GM19468 (cell line): Measurements from ENCODE around the gene INCENP.
"Not testable (repeated sequence)": the region's sequence is repeated elsewhere in the genome, so short reads cannot be mapped to it uniquely, and the experiment has no call there.

Source experiments
- ATAC-seq: cut with Tn5 transposase; IDR thresholded peaks from one replicate; pipeline ENCODE4 v1.9.1; 2021; ENCODE audit warnings: mild to moderate bottlenecking, moderate library complexity, moderate number of reproducible peaks; ENCODE audit not compliant: unreplicated experiment; ENCODE audit errors: extremely low read depth

INCENP gene

DNA sequence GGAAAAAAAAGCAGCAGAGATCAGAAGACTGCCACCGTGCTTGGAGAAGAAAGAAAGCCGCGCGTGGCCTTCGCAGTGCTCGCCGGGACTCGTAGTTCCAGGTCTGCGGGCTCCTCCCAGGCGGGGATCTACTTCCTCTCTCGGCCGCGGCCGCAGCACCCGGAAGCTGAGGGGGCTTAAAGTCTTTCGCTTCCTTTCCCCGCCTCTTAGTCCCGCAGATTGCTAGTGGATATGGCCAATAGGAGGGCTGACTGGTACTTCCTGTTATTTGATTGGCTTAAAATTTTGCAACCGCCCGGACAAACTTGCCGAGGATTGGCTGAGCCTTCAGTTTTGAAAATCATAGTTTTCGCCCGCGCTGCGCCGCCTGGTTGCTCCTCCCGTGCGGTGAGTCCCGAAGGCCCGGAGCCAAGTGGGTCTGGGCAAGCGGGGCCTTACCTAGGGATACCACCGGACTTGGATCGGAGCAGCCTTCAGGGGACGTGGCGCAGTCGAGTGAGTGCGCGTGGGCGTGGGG, at the start of gene INCENP:
TSS of gene INCENP (plus strand) at position 343 of the 517 bp plus-strand sequence. CDS start 4,151 bp downstream, outside the sequence.
- ATAC-seq: peak; percentile 94

DNA sequence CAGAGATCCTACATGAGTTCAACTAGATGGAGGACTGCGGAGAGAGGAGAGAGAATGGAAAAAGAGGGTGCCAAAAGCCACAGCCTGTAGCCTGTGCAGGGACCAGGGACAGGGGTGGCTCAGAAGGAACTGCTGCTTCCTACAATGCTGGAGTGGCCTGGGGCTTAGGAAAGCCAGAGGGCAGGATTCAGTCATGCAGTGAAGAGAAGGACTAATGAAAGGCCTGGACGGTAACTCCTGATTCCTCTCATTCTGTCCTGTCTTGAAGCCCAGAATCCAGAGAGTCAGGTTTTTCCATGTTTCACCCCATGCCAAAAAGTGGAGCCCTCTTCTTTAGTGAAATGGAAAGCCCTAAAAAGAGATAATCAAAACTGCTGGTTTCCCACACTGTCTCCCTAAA, 48.4 kb upstream of the INCENP start:
- no peak for ATAC-seq

DNA sequence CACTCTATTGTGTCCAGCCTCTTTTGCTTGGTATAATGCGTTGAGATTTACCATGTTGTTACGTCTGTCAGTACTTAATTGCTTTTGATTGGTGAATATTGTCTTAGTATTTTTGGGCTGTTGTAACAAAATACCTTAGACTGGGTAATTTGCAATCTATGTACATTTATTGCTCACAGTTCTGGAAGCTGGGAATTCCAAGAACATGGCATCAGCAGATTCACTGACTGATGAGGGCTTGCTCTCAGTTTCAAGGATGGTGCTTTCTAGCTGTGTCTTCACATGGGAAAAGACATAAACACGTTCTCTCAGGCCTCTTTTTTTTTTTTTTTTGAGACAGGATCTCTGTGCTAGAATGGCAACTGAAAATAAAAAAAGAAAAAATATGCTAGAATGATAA, 46.7 kb upstream of the INCENP start:
- no peak for ATAC-seq

DNA sequence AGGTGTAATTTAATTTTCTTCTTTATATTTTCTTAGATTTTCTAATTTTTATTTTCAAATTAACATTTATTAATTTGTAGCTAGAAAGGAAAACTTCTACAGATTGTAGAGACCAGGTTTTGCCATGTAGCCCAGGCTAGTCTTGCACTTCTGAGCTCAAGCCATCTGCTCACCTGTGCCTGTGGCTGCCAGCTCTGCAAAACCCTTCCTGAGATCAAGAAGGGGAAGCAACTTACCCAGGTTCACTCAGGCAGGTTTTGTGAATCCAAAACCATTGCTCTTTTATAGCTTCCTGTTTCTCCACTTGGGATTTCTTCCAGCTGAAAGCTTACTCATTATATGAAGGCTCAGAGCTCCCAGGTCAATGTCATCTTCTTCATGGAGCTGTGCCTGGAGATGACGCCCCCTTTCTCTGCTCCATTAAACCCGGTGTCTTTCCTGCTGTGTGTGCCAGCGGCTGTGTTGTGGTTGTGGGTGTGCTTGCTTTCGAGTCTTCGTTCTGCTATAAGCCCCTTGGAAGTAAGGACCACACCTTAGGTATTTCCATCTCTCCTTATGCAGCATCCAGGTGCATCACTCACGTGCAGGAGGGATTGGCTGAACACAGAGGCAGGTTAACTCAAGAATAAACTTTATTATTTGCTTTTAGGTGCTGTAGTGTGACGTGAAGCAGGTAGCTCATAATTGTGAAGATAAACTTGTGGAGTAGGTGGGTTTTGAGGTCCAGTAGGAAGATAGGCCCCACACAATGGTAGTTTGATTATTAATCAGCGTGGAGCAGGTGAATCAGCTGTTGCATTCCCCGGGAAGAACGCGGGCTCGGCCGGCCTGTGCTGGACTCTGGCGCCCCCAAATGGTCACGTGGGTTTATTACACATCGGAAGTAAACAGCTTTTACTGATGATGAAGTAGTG, 42.2 kb upstream of the INCENP start:
- ATAC-seq: no peak

DNA sequence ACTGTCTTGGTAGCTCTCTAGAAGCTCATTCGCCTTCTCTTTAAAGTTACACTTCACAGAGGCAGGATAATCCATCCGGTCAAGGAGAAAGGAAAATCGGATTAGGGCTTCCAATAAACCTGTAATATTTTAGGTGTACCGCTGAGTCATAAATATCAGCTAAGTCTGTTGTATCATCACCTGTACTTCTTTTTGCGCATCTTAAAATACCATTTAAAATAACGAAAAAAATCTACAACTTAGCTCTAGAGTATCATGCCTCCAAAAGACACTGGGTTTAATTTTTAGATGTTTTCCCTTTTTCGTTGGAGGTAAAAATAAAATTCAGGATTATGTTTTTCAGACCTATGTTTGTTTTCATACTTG, 41.5 kb upstream of the INCENP start:
- no peak for ATAC-seq

DNA sequence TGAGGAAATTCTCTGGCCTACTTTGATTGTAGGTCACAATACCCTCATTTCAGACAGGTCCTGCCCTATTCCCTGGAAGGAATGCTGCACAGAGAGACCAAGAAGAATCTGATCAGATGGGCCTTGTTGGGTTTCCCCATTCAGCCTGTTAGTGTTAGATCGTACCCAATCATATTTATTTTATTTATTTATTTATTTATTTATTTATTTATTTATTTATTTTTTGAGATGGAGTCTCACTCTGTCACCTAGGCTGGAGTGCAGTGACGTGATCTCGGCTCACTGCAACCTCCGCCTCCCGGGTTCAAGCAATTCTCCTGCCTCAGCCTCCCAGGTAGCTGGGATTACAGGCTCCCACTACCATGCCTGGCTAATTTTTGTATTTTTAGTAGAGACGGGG, 39.0 kb upstream of the INCENP start:
- not testable (repeated sequence) for ATAC-seq

DNA sequence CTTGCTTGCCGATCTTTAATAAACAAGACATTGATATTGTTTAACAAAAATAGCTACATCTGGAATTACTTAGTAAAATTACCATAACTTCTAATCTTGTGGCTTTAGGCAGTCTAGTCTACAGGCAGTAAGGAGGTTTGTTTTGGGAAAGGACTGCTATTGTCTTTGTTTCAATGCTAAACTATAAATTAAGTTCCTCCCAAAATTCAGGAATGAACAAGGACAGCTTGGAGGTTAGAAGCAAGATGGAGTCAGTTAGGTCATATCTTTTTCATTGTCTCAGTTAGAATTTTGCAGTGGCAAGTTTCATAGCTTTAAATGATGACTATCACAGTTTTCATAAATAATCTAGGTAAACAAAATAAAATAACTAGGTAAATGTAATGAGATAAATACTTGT, 36.1 kb upstream of the INCENP start:
- ATAC-seq: no peak

DNA sequence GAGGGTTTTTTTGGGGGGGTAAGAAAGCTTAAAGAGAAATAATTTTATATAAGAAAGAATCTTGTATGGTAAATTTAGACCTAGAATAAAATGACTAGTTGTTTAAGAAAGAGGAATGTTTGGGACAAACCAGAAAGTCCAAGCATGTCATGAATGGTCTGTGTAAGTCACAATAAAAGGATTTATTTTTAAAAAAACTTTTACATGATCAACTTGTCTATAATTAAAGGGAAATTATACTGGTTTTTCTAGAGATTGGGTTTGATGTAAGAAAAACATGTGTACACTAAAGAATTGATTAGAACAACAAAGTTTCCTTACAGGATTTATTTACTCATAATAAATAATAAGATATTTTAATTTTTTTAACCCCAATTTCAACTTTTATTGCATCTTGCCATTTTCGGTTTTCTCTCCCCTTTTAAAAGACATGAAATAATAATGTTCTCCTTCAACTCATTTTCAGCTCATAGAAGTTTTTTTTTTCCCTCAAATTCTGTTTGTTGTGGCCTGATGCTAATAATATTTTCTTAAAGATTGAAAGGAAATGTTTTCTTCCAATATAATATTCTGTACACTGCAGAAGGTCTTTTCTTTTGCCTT, 35.4 kb upstream of the INCENP start:
- ATAC-seq: no peak

DNA sequence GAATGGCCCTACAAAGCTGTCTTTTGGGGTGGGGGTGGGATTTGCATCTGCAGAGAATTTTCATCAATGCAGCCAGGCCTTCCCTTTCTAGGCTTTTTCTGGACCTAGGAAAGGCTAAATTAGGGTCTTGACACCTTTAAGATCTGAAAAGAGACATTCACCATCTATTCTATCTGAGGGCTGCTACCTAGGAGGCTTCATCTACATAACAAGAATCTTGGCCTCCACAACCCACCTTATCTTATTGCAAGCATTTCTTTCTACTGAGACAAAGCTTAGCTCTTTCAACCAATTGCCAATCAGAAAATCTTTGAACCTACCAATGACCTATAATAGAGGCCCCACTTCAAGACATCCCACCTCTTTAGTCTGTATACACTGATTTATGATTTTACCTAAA, 20.7 kb upstream of the INCENP start:
- ATAC-seq: no peak

DNA sequence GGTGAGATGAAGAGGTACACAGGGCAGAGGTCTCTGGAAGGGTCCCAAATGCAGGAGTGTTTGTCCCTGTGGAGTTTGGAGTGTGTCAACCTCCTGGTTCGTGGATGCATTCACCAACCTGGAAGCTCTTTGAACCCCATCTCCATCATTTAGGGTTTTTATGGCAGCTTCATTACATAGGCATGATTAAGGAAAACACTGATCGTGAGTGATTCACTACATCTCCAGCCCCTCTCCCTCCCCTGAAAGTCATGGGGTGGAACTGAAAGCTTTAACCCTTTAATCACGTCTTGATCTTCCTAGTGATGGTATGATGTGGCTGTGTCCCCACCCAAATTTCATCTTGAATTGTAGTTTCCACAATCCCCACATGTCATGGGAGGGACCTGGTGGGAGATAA, 19.8 kb upstream of the INCENP start:
- ATAC-seq: no peak

DNA sequence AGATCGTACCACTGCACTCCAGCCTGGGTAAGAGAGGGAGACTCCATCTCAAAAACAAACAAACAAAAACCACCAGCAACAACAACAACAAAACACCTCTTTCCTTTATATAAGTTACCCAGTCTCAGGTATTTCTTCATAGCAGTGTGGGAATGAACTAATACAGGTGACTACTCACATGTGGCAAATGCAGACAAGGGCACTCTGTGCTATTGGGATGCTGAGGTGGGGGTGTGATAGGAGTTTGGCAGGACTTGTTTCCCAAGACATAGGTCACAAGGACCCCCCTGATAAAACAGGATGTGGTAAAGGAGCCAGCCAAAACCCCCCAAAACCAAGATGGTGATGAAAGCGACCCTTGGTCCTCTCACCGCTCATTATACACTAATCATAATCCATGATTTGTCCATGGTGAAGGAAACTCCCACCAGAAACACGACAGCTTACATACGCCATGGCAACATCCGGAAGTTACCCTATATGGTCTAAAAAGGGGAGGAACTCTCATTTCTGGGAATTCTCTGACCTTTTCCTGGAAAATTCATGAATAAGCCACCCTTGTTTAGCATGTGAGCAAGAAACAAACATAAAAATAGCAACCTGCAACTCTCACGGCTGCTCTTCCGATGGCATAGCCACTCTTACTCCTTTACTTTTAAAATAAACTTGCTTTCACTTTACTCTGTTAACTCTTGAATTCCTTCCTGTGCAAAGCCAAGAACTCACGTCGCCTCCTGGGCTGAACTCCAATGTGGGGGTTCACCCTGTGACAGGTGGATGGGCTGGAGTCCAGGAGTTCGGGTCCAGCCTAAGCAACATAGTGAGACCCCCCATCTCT, 18.8 kb upstream of the INCENP start:
- no peak for ATAC-seq

DNA sequence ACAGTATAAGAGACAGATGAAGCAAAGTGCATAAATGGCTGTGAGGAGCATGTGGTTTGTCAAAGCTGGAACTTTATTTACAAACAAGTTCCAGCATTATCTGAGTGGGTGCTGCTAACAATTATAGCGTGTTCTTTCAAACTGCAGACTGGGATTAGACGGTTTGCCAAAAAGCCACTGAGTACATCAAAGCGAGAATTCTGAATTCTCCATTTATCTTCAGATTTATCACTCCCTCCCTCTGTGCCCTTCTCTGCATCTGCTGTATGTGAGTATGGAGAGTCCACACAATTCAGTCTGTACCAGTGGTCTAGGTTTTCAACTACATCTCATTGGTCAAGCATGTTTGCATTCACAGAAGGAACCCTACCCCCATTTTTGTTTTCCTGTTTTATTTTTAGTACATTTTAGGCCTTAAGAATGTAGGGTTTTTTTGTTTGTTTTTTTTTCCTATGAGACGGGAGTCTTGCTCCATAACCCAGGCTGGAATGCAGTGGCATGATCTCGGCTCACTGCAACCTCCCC, 18.1 kb upstream of the INCENP start:
- no peak for ATAC-seq

DNA sequence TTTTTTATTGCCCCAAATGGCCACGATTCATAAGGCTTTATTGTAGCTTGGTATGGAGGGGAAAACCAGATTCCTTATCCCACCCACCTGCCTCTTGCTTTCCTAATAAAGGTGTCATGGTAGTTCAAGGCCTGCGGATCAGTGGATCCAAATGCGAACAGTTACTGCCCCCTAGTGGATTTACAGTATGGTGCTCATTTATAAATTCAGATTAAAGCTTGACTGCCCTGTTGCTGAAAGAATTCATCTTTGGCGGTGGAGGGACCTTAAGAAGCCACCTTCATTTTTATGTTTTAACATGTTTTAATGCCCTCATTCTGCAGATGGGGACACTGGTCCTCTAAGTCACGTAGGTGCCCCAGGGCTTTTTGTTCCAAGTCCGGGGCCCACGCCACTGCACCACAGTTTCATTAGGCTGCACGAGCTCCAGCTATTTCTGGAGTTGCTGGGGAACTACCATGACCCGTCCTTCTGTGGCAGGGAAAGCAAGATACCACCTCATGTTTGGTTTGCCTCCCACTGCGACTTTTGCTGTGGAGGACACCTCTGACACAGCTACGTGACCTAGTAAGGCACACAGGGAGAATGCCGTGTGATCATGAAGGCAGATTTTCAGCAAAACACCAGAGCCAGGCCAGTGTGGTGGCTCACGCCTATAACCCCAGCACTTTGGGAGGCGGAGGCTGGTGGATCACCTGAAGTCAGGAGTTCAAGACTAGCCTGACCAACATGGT, 15.6 kb upstream of the INCENP start:
- no peak for ATAC-seq

DNA sequence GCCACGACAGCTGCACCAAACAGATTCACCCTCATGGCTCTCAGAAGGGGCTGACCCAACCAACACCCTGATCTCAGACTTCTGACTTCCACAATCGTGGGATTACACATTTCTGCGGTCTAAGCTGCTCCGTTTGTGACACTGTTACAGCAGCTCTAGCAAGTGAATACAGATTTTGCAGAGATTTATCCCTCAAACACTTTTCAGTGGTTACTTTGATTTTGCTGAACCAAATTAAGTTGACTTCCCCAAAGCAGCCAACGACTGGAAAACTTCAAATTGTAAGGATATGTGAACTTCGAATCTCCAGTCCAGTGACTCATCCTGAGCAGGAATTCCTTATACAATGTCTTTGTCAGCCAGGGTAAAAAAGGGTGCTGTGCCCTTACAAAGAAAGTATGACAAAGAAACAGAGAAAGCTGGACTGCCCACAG, 14.8 kb upstream of the INCENP start:
- ATAC-seq: no peak

DNA sequence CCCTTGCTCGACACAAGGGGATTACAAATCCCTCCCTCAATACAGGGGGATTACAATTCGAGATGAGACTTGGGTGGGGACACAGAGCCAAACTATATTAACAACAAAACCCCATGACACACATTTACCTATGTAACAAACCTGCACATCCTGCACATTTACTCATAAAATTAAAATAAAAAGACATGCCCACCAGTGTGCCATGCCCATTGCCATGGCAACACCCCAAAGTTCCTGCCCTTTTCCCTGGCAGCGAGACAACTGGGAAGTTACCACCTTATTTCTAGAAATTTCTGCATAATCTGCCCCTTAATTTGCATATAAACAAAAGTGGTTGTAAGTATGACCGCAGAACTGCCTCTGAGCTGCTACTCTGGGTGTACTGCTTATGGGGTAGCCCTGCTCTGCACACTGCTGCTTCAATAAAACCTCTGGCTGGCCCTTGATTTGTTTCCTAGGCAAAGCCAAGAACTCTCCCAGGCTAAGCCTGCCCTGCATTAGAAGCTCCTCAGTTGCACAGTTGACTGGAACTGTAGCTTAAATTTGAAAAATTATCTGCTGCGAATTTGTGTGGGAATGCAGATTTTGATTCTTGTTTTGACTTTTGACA, 8.6 kb upstream of the INCENP start:
- ATAC-seq: no peak

DNA sequence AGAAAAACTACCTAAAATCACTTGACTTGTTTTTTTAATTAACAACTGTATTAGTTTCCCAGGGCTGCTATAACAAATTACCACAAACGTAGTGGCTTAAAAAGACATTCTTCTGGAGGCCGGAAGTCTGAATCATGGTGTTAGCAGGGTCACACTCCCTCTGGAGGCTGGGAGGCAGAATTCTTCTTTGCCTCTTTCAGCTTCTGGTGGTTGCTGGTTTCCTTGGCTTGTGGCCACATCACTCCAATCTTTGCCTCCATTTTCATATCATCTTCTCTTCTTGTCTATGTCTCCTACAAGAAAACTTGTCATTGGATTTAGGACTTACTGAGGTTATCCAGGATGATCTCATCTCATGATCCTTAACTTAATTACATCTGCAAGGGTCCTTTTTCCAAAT, 7.4 kb upstream of the INCENP start:
- no peak for ATAC-seq

DNA sequence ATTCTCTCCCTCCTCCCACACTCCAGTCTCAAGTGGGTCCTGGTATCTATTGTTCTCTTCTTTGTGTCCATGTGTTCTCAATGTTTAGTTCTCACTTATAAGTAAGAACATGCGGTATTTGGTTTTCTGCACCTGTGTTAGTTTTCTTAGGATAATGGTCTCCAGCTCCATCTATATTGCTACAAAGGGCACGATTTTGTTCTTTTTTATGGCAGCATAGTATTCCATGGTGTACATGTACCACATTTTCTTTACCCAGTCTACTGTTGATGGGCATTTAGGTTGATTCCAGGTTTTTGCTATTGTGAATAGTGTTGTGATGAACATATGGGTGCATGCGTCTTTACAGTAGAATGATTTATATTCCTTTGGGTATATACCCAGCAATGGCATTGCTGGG, 4.2 kb upstream of the INCENP start:
- no peak for ATAC-seq

DNA sequence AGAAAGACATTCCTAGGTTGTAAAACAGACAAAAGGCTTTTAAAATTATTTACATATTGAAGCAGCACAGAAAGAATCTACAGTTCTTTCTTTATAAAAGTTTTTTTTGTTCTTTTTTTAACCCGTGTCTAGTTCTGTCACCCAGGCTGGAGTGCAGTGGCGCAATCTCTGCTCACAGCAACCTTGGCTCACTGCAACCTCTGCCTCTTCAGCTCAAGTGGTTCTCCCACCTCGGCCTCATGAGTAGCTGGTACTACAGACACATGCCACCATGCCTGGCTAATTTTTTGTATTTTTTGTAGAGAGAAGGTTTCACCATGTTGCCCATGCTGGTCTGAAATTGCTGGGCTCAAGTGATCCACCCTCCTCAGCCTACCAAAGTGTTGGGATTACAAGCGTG, 3.8 kb upstream of the INCENP start:
- no peak for ATAC-seq

DNA sequence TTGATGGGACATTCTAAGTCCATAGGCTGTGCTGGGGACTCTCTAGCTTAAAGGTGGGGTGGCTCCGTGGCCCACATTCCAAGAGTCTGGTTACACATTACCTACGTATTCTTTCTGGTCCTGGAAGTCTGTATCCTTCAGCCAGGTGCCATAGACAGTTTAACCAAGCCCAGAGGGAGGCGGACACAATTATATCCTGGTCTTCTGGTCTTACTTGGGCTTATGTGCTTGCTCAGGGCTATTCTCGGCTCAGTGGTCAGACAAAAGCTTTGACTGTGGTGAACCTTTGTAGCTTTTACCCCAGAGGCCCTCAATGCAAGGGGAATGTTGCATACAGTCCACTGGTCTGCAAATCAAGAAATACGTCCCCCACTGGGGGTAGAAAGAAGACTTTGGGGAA, 3.4 kb upstream of the INCENP start:
- no peak for ATAC-seq
